NOMO-1 (cell line): ENCODE measurements around the gene ZNF705A.
"Not testable (repeated sequence)": the region's sequence is repeated elsewhere in the genome, so short reads cannot be mapped to it uniquely, and the experiment has no call there.

ENCODE experiments used
- DNase-seq, 2 experiments: peaks; one replicate each; lab custom pipeline; 2025; ENCODE audit not compliant: unreplicated experiment in 2 of 2; lab: John Stamatoyannopoulos, UW

ZNF705A gene

GRCh38 chr12:8183346-8183745 is 26.5 kb downstream of the ZNF705A start:
- not testable (repeated sequence) for DNase-seq

DNA sequence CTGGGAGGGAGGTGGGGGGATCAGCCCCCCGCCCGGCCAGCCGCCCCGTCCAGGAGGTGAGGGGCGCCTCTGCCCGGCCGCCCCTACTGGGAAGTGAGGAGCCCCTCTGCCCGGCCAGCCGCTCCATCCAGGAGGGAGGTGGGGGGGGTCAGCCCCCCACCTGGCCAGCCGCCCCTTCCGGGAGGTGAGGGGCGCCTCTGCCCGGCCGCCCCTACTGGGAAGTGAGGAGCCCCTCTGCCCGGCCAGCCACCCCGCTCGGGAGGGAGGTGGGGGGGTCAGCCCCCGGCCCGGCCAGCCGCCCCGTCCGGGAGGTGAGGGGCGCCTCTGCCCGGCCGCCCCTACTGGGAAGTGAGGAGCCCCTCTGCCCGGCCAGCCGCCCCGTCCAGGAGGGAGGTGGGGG is 27.4 kb downstream of the ZNF705A start:
- DNase-seq: not testable (repeated sequence)

- DNase-seq: not testable (repeated sequence)
Observed at GRCh38 chr12:8188088-8188487, 31.3 kb downstream of the ZNF705A start.

DNA sequence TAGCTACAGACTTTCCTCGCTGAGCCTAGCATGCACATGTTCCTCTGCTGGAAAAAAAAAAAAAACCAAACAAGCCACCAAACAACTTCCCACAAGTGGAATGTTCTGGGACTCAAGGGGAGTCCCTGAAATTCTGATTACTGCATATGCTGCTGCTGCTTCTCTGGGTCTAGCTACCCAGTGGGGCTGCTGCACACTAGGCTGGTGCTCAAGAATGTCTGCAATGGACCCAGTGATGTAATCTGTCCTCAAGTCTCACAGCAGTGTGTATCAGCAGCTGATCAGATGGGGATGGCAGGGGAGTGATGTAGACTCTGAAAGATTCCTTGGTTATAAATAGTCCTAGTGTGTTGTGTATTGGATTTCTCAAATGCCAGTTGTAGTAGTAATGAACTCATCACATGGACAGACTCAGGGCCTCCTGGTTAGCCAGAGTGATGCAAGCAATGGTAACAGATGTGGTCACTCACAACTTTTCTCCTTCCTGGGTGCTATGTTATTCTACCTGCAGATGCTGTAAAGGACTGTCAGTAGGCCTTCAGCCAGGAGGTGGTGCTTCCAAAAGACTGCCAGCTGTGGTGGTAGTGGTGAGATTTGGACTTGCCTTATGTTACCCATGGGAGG is 41.0 kb downstream of the ZNF705A start:
- not testable (repeated sequence) for DNase-seq

- DNase-seq: not testable (repeated sequence)
Observed at GRCh38 chr12:8218711-8219382, 62.0 kb downstream of the ZNF705A start.

- DNase-seq: not testable (repeated sequence)
Observed at GRCh38 chr12:8221375-8221774, 64.6 kb downstream of the ZNF705A start.

DNA sequence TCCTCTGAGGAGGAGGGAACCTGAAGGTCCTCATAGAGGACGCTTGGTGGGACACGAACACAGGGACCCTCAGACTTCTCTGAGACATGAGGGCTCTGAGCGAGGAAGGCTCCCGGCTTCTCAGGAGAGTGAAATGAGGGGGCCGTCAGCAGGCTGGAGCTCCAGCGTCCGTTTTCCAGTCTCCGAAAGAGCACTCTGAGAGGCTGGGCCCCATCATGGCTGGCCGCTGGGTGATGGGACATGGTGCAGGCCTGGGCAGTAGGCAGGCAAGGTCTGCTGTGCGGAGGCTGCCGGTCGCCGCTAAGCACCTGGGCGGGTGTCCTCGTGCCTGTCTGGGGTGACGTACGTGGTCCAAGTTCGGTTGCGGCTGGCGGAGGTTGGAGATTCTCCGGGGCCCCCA is 65.0 kb downstream of the ZNF705A start:
- not testable (repeated sequence) for DNase-seq

DNA sequence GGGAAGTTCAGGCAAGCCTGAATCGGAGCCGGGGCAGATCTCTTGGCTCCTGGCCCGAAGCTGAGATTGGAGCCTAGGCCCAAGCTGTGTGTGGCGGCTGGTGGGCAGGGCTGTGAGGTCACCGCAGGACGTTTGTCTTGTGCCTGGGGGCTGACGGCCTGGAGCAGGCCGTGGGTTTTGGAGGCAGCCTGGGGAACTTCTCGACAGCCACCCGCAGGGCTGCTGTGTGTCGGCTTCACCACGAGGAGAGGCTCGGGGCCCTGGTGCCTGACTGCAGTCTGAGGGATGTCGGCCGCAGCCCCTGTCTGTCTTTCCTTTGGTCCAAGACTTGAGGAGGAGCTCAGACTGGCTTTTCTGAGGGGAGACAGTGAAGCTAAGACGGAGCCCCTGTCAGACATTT is 65.5 kb downstream of the ZNF705A start:
- DNase-seq: not testable (repeated sequence)

GRCh38 chr12:8223646-8224045 is 66.8 kb downstream of the ZNF705A start:
- not testable (repeated sequence) for DNase-seq

- DNase-seq: not testable (repeated sequence)
Observed at GRCh38 chr12:8224782-8225181, 68.0 kb downstream of the ZNF705A start.

DNA sequence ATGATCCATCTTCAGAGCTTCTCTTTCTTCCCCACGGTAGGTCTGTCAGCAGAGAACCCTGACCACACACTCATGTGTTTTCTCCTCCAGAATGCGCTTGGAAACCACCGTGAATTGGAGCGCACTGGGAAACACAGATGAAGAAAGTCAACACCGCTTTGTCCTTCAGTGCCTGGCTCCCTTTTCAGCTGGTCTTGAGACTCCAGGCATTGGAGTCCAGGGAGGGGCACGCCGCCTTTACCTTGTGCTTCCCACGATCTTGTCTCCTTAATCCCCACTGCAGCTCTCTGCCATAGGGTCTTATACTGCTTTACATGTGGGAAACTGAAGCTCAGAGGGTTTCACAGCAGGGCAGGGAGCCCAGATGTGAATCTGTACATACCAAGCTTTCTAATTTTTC is 69.5 kb downstream of the ZNF705A start:
- no peak for DNase-seq

DNA sequence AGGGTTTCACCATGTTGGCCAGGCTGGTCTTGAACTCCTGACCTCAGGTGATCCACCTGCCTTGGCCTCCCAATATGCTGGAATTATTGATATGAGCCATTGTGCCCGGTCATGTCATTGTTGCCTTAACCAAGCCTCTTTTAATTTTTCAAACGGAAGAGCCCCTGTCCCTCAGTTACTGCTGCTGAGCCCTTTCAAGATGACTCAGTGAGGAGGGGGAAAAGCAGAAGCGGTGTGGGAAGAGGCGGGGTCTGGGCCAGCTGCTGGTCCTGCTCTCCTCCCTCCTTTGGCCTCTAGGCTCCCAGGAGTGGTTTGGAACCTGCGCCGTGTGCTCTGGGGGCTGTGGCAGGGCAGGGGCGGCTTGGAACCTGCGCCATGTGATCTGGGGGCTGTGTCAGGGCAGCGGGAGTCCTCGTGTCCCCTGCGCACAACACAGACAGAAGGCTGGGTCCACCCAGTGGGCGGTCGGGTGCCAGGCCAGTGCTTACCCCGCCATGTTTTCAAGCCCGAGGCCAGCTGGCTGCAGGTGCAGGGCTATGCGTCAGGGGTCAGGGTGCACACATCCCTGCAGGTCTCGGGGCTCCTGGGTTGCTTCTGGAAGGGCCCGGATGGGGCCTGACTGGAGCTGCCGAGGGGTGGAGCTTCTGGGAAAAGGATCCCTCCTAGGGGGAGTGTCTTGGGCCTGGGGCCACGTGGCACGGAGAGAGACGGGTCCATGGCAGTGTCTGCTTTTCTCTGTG is 70.3 kb downstream of the ZNF705A start, which contains the start of gene FAM90A1:
TSS of gene FAM90A1 (minus strand) at position 627 of the 740 bp plus-strand sequence. CDS start 2,786 bp downstream, outside the sequence.
- DNase-seq: peak; percentile 38 to 47

GRCh38 chr12:8227732-8228077 is 70.9 kb downstream of the ZNF705A start:
- not testable (repeated sequence) for DNase-seq

DNA sequence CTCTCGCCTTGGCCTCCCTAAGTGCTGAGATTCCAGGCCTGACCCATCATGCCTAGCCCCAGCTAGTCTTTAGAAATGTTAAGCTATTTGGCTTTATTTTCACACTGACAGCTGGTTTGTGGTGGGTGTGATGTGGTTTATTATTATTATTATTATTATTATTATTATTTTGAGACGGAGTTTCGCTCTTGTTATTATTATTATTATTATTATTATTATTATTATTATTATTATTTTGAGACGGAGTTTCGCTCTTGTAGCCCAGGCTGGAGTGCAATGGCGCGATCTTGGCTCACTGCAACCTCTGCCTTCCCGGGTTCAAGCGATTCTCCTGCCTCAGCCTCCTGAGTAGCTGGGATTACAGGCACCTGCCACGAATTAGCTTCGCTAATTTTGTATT is 71.8 kb downstream of the ZNF705A start:
- not testable (repeated sequence) for DNase-seq

DNA sequence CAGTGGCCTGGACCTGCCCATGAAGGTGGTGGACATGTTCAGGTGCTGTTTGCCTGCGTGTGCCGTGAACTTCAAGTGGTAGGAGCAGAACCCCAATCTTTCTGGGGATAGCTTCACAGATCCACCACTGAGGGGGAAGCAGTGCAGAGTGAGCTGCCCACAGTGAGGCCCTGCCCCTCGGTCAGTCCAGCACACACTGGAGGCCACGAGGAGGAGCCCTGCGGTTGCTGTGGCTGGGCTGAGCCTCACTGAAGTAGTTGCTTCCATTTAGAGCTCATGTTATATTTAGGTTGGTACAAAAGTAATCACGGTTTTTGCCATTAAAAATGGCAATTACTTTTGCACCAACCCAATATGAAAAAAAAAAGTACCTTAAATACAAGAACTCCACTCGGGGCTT is 72.7 kb downstream of the ZNF705A start:
- DNase-seq: not testable (repeated sequence)
